HG03378 (cell line): ENCODE measurements around the gene TLCD1.
"Not testable (repeated sequence)": the region's sequence is repeated elsewhere in the genome, so short reads cannot be mapped to it uniquely, and the experiment has no call there.

Experiments
- ATAC-seq: cut with Tn5 transposase; IDR thresholded peaks from one replicate; pipeline ENCODE4 v1.9.1; 2021; ENCODE audit warnings: mild to moderate bottlenecking, moderate library complexity; ENCODE audit not compliant: unreplicated experiment

Gene TLCD1

DNA sequence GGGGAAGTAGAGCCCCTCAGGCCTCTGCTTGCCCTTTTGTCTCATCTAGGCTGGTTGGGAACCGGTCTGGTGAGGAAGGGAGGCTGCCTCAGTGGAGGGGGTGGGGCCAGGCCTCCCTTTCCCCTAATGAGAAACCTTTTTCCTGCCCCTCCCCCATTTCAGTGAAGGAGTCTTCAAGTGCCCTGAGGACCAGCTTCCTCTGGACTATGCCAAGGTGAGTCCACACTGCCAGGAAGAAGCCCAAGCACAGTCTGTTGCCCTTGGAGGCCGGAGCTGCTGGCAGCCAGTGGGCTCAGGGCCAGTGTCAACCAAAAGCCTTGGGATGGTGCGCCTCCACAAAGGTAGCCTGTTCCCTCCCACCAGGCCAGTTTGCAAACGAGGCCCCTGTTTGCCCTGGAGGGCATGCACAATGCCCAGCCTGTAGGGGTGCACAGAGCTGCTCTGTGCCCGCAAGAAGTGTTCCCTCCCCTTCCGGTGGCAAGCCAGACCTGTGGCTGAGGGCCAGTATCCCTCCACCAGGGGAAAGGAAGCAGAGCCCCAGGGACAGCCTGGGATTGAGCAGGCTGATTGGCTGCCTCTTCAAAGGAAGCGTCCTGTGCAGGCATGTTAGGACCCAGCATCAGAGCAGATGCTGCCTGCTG, 21.1 kb upstream of the TLCD1 start:
- no peak for ATAC-seq

DNA sequence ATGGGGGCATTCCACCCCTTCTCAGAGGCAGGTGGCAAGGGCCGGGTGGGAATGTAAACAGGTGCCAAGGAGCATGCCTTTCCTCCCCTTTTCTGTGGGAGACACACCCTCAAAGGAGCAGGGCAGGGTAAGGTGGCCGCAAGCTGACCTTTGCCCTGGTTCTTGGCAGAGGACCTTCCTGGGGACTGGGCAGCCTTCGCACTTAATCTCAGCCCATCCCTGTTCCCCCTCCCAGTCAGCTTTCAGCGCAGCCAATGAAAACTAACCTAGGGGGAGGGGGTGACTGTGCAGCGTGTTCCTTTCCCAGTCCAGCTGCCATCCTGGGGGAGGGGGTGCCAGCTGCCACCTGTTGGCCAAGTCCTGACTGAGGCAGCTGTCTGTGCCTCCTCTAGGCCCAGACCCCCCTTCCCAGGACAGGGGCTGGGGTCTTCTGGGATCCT, 20.6 kb upstream of the TLCD1 start:
- ATAC-seq = no peak

DNA sequence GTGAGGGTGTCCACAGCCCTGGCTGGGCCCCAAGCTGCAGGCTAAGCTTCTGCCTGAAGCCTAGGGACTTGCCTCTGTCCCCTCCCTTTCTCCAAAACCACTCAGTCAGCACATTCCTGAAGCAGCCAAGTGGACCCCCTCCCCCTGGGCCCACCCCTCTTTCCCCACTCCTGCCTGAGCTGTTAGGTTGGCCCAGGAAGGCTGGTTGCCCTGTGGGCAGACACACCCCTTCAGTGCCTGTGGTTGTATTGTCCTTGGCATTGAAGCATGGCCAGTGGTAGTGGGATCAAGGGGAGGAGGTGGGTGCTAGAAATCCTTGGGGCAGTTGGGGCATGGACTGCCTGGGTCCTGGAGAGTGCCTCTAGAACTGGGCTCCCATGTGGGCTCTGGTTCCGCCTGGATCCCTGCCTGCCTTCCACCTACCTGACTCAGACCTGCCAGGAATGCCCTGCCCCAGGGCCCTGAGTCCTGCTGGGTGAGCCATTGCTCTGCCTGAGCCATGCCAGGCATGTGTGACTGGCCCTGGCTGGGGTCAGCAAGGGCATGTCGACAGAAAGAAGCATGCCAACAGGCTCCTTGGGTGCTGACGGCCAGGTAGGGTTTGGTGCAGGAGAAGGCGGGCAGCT, 19.9 kb upstream of the TLCD1 start:
- no peak for ATAC-seq

DNA sequence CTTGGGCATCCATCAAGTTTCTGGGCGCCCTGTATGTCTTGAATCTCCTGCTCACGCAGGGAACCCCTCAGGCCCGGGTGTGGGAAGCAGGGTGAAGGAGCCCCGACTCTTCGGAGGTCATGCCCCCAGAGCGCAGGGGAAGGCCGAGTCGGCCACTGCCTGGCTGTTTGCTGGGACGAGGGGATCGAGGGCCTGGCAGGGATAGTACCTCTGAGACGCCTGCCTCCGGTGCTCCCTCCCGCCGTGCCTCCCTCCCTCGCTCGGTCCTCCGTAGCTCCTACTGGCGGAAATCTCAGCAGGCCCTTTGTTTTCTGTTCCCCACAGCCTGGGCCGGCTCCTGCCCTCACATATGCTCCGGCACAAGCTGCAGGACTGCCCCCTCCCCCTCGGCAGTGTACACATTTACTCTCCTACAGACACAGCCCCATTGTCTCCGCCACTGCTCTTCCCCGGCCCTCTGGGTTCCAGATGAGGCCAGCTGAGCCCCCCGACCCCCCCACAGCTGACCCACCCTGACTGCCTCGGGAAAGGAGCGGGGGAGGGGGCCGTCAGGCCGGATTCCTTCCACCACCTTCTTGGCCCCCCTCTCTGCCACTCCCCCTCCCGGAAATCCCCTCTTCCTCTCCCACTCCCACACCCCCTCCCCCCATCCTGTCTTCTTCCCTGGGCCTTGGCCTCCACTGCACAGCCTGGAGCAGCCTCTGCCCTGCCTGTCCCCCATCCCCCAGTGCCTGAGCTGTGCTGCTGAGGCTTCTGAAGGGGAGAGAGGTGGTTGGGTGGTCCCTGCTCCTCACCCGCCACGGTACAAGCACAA, 19.1 kb upstream of the TLCD1 start:
- no peak for ATAC-seq

DNA sequence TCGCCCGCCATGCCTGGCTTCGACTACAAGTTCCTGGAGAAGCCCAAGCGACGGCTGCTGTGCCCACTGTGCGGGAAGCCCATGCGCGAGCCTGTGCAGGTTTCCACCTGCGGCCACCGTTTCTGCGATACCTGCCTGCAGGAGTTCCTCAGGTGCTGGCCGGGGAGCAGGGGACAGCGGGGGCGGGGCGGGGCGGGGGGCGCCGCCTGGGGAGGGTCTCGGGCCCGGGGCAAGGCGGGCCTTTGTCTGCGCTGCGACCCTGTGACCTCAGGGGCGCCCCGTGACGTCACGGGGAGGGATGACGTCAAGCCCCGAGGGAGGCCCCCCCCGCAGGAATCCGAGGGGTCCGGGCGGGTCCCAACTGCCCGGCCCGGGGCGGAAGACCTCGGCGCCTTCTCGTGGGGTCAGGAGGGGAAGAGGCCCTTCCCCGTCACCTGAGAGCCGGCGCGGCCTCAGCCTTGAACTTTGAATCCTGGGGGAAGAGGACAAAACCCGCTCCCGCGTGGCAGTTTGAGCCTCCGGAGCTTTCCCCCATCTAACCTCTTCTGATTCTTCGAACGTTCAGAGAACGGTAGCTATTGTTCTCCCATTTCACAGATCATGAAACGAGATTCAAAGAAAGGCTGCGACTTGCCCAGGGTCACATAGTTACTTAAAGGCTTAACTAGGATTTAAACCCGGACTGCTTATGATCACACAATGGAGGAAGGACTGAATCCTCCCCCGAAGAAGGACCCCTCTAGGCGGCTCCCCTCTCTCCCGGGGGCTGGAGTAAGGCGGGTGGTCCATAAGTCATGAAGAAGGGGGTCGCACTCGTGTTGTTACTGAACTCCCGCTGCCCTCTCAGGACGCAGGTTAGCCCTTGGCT, 18.3 kb upstream of the TLCD1 start:
- ATAC-seq = no peak

DNA sequence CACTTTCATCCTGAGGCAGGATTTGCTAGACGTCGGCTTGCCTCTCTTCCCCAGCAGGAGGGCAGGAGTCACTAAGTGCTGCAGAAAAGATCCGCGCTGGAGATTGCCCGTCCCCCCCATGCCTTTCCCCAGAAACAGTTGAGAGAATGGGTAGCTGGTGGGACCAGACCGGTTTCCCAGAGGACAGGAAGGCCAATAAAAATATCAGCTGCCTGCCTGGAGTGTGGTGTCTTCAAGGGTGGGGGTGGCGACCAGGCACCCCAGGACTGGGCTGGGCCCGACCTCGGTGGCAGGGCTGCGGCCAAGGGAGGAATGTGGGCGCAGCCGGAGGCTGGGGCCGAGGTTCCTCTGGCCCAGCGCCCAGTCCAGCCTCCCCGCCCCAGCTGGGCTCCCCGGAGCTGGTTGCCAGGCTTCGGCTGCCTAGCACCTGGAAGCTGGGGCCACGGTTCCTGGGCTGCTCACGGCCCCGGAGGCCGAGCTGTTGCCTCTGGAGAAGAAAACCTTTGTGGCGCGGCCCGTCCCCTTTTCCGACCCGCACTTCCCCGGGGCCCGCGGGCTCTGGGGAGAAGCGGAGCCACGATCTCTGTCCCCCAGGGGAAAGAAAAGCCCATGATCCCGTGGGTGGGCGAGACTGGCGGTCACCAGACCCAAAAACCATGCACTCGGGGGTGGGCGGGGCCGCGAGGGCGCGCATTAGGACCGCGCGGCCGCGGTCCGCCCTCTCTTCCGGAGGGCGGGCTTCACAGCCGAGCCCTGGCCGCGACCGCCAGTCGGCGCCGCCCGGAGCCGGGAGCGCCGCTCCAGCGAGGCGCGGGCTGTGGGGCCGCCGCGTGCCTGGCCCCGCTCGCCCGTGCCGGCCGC, 17.4 kb upstream of the TLCD1 start, which contains the start of gene TRAF4:
Gene TRAF4, plus strand, starts transcription at position 769 of the 861 bp plus-strand sequence. CDS start 102 bp downstream, outside the sequence.
- peak; percentile 38 for ATAC-seq

DNA sequence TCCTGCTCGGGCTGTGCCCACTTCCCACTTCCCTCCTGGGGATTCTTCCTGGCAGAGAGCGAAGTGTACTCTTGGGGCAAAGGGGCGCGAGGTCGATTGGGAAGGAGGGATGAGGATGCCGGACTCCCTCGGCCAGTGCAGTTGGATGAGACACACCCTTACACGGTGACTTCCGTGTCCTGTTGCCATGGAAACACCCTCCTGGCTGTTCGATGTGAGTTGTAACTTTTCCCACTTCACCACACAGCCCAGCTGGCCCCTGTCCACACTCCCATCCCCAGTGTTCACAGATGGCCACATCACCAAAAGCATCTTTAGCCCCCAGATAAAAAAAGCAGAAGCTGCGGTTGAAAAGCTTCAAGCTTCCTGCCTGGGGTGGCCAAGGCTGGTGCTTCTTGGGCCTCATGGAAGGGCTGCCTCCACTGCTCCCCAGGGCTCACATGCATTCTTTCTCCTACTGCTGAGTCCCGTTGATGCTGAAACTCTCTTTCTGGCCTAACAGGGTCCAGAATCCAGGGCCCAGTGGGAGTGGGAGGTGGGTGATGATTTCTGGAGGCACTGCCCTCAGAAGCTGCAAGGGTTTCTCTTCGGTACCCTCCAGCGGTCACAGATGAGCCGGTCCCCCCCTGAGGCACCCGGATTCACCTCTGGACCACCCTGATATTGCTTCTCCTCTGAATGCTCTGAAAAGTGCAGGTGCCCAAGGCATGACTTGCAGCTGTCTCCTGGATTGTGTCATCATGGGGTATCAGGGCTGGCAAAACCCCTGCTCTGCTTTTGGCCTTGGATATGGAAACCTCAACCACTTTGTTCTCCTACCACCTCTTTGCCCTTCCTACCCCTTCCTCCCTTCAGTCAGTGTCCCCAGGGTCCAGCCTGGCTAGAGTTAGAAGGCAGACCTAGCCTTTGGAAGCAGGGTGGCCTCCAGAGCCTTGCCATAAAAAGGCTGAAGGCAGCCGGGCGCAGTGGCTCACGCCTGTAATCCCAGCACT, 15.6 kb upstream of the TLCD1 start:
- ATAC-seq = no peak

DNA sequence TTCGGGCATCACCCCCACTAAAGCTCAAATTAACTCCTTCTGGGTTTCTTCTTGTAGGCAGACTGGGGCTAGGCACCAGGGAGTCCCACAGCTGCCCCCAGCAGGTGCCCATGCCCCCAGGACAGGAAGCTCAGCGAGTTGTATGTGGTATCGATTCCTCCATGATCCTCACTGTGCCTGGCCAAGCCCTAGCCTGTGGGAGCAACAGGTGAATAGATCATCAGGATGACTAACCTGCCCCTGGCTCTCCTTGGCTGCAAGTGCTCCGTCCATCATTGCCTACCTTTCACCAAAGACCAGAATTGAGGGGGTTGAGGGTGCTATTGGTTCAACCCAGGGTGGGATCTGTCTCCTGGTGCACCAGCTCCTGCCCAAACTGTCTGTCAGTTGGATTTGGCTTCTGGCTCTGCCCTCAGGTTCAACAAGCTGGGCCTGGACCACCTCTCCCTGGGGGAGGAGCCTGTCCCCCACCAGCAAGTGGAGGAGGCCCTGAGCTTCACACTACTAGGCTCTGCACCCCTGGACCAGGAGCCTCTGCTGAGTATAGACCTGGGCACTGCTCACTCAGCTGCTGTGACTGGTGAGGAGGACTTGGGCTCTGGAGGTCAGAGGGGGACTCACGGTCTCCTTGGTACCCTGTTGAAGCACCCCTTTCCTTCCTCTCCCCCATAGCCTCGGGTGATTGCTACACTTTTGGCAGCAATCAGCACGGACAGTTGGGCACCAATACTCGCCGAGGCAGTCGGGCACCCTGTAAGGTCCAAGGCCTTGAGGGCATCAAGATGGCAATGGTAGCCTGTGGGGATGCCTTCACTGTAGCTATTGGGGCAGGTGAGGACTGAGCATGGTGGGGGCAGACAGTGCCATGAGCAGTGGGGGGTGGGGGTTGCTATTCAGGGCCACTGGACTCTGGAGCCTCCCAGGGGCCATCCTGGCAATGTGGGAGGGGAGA, 14.6 kb upstream of the TLCD1 start:
- no peak for ATAC-seq

DNA sequence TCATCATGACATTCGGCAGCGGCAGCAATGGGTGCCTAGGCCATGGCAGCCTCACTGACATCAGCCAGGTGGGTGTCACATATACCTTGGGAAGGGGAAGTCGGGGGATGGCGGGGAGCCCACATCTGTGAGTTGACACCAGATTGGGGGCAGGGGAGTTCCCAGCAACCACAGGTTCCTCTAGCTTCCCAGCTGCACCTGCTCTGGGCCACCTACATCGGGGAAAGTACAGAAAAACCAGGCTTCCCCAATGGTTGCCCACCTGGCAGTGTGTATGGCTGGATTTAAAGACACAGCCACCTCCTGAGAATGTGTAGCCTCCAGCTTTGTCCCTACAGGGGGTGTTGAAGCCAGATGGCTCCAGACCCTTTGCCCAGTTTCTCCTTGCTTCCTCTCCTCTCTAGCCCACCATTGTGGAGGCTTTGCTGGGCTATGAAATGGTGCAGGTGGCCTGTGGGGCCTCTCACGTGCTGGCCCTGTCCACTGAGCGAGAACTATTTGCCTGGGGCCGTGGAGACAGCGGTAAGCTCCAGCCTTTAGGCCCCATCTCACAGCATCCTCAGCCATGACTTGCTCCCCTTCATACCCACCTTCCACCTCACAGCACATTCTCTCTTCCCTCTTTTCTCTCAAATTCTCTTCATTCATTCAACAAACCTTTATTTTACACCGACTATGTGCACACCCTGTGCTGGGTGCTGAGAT, 12.8 kb upstream of the TLCD1 start:
- ATAC-seq = no peak

DNA sequence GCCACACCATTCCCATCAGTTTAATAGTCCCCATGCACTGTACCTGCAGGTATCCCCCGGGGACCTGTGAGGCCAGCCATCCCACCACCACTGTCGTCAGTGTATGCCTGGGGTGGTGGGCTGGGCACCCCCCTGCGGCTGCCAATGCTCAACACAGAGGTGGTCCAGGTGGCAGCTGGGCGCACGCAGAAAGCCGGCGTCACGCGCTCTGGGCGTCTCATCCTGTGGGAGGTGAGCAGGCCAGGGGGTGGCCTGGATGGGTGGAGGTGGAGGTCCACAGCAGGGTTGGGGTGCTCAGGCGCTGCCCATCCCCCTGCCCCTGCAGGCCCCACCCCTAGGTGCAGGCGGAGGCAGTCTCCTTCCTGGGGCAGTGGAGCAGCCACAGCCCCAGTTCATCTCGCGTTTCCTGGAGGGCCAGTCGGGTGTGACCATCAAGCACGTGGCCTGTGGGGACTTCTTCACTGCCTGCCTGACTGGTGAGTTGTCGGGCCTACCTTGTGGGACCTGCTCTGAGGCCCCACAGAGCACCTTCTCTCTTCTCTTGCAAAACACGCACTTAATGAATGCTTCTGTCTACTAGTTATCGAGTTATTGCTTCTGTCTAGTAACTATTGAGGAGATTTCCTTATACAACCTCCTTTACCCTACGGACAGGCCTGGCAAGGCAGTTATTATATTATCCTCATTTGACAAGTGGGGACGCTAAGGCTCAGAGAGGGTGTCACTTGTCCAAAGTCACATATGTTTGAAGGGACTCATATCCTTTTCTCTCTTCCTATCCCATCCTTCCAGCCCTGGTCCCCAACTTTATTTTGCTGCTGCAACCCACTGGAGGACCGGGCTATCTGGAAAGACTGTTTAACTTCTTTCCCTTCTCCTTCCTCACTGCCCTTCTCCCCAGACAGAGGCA, 12.0 kb upstream of the TLCD1 start:
- ATAC-seq = no peak

DNA sequence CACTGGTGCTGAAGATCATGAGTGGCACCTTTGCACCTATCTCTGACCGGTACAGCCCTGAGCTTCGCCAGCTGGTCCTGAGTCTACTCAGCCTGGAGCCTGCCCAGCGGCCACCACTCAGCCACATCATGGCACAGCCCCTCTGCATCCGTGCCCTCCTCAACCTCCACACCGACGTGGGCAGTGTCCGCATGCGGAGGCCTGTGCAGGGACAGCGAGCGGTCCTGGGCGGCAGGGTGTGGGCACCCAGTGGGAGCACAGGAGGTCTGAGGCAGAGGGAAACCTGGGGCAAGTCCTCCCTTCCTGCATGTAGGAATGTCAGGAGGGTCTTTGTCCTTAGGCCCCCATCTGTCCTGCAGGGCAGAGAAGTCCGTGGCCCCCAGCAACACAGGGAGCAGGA, 11.3 kb upstream of the TLCD1 start:
- ATAC-seq = no peak

DNA sequence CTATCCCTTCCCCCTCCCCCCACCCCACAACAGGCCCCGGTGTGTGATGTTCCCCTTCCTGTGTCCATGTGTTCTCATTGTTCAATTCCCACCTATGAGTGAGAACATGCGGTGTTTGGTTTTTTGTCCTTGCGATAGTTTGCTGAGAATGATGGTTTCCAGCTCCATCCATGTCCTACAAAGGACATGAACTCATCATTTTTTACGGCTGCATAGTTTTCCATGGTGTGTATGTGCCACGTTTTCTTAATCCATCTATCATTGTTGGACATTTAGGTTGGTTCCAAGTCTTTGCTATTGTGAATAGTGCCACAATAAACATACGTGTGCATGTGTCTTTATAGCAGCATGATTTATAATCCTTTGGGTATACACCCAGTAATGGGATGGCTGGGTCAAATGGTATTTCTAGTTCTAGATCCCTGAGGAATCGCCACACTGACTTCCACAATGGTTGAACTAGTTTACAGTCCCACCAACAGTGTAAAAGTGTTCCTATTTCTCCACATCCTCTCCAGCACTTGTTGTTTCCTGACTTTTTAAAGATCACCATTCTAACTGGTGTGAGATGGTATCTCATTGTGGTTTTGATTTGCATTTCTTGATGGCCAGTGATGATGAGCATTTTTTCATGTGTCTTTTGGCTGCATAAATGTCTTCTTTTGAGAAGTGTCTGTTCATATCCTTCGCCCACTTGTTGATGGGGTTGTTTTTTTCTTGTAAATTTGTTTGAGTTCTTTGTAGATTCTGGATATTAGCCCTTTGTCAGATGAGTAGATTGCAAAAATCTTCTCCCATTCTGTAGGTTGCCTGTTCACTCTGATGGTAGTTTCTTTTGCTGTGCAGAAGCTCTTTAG, 10.1 kb upstream of the TLCD1 start:
- ATAC-seq = not testable (repeated sequence)

DNA sequence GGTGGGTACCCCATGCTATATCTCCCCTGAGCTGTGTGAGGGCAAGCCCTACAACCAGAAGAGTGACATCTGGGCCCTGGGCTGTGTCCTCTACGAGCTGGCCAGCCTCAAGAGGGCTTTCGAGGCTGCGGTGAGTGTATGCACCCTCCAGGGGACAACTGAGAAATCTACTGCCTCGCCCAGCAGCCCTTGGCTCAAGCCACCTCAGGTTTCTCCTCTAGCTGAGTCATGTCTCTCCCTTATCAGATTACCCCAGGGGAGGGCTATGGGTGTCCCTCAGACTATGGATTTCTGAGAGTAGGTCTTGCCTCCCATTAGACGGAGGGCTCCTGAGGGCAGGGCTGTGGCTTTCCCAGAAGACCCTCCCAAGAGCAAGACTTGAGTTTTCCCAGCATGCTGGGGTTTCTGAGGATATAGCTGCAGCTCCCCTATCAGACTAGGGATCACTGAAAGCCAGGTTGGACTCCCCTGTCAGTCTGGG, 9.2 kb upstream of the TLCD1 start:
- ATAC-seq = no peak

DNA sequence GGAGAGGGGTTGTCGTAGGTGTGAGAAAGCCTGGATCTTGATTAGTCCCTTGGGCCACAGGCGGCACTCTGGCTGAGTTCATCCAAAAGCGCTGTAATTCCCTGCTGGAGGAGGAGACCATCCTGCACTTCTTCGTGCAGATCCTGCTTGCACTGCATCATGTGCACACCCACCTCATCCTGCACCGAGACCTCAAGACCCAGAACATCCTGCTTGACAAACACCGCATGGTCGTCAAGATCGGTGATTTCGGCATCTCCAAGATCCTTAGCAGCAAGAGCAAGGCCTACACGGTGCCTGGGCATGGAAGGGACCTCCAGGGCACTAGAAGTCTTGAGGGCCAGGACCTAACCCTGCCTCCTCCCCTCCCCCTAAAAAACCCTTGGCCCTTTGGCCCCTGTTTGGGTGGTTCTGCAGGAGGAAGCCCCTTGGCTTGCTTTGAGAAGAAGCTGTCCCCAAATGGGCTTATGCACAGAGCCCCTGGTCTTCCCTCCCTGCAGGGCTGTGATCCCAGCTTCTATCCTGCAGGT, 8.7 kb upstream of the TLCD1 start:
- no peak for ATAC-seq

DNA sequence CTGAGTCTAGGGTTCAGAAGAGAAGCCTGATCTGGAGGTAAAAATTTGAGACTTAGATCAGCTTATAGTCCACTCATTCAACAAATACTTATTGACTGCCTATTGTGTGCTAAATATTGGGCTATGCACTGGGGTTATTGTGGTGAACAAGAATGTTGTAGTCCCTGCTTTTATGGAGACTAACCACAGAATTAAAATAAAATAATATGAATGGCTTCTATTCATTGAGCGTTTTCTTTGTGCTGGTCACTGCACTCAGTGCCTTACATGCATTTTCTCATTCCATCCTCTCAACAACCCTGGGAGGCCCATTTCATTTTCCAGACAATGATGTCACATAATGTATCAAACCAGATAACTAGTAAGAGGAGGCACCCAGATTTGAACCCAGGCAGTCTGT, 7.3 kb upstream of the TLCD1 start:
- no peak for ATAC-seq
